Ishikawa (cell line): ENCODE results near the gene TCF20.

Experiments
- CEBPB ChIP-seq: IDR thresholded peaks from 2 replicates; pipeline ENCODE4 v1.6.1; 2012
- EGR1 ChIP-seq: IDR thresholded peaks from 2 replicates; pipeline ENCODE4 v1.6.1; 2012
- EP300 ChIP-seq: IDR thresholded peaks from 2 replicates; pipeline ENCODE4 v1.6.1; 2012; ENCODE audit warnings: borderline replicate concordance
- FOXM1 ChIP-seq: IDR thresholded peaks from 2 replicates; pipeline ENCODE4 v1.6.1; 2012; ENCODE audit warnings: low read depth, borderline replicate concordance
- MAX ChIP-seq: IDR thresholded peaks from 2 replicates; pipeline ENCODE4 v1.6.1; 2012
- RAD21 ChIP-seq: IDR thresholded peaks from 2 replicates; pipeline ENCODE4 v1.6.1; 2012; ENCODE audit warnings: low read depth
- REST ChIP-seq: IDR thresholded peaks from 2 replicates; pipeline ENCODE4 v1.6.1; 2012; ENCODE audit warnings: low read depth, mild to moderate bottlenecking
- TAF1 ChIP-seq: IDR thresholded peaks from 2 replicates; pipeline ENCODE4 v1.6.1; 2012; ENCODE audit warnings: low read depth, mild to moderate bottlenecking
- TCF12 ChIP-seq: IDR thresholded peaks from 2 replicates; pipeline ENCODE4 v1.6.1; 2012; ENCODE audit warnings: low read depth
- YY1 ChIP-seq: IDR thresholded peaks from 2 replicates; pipeline ENCODE4 v1.6.1; 2012; ENCODE audit warnings: low read depth
- ZBTB7A ChIP-seq: IDR thresholded peaks from 2 replicates; pipeline ENCODE4 v1.6.1; 2012; ENCODE audit warnings: low read depth

GRCh38 chr22:42236848-42237247 is 33.6 kb downstream of the TCF20 start:
- TF ChIP-seq FOXM1 (no peak), RAD21 (no peak), YY1 (no peak), CEBPB (no peak), REST (no peak), MAX (no peak), EP300 (no peak), TAF1 (no peak), TCF12 (no peak), EGR1 (no peak), ZBTB7A (no peak)
